Measurements from ENCODE around the gene LGMN. TPM values are rescaled to one million over a fixed set of nuclear protein-coding genes. Genes with fewer than 3 reads are reported as not detected.

Gene LGMN
- total and polyA plus RNA-seq, 2 of the 8 experiments (the other 6 are each of a cell fraction or from before 2014, with no cell fraction given), result 57.4 to 83.4 TPM

DNA sequence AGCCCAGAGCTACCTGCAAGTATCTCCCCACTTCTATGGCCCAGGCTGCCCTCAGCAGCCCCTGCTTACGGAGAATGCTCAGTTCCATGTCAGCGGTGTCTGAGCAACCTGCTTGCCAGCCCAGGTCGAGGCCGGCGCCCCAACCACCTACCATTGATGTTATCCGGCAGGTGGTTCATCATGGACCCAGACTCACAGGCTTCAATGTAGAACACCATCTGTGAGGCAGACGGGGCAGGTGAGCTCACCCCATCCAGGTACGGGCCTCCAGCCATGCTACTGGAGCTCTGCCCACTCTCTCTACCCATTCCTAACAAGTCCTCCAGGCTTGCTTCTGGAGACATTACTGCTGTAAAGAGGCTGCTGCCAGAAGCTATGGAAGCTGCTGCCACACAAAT is 35.8 kb downstream of the LGMN start (continued):
- TF ChIP-seq, protein P1, sequence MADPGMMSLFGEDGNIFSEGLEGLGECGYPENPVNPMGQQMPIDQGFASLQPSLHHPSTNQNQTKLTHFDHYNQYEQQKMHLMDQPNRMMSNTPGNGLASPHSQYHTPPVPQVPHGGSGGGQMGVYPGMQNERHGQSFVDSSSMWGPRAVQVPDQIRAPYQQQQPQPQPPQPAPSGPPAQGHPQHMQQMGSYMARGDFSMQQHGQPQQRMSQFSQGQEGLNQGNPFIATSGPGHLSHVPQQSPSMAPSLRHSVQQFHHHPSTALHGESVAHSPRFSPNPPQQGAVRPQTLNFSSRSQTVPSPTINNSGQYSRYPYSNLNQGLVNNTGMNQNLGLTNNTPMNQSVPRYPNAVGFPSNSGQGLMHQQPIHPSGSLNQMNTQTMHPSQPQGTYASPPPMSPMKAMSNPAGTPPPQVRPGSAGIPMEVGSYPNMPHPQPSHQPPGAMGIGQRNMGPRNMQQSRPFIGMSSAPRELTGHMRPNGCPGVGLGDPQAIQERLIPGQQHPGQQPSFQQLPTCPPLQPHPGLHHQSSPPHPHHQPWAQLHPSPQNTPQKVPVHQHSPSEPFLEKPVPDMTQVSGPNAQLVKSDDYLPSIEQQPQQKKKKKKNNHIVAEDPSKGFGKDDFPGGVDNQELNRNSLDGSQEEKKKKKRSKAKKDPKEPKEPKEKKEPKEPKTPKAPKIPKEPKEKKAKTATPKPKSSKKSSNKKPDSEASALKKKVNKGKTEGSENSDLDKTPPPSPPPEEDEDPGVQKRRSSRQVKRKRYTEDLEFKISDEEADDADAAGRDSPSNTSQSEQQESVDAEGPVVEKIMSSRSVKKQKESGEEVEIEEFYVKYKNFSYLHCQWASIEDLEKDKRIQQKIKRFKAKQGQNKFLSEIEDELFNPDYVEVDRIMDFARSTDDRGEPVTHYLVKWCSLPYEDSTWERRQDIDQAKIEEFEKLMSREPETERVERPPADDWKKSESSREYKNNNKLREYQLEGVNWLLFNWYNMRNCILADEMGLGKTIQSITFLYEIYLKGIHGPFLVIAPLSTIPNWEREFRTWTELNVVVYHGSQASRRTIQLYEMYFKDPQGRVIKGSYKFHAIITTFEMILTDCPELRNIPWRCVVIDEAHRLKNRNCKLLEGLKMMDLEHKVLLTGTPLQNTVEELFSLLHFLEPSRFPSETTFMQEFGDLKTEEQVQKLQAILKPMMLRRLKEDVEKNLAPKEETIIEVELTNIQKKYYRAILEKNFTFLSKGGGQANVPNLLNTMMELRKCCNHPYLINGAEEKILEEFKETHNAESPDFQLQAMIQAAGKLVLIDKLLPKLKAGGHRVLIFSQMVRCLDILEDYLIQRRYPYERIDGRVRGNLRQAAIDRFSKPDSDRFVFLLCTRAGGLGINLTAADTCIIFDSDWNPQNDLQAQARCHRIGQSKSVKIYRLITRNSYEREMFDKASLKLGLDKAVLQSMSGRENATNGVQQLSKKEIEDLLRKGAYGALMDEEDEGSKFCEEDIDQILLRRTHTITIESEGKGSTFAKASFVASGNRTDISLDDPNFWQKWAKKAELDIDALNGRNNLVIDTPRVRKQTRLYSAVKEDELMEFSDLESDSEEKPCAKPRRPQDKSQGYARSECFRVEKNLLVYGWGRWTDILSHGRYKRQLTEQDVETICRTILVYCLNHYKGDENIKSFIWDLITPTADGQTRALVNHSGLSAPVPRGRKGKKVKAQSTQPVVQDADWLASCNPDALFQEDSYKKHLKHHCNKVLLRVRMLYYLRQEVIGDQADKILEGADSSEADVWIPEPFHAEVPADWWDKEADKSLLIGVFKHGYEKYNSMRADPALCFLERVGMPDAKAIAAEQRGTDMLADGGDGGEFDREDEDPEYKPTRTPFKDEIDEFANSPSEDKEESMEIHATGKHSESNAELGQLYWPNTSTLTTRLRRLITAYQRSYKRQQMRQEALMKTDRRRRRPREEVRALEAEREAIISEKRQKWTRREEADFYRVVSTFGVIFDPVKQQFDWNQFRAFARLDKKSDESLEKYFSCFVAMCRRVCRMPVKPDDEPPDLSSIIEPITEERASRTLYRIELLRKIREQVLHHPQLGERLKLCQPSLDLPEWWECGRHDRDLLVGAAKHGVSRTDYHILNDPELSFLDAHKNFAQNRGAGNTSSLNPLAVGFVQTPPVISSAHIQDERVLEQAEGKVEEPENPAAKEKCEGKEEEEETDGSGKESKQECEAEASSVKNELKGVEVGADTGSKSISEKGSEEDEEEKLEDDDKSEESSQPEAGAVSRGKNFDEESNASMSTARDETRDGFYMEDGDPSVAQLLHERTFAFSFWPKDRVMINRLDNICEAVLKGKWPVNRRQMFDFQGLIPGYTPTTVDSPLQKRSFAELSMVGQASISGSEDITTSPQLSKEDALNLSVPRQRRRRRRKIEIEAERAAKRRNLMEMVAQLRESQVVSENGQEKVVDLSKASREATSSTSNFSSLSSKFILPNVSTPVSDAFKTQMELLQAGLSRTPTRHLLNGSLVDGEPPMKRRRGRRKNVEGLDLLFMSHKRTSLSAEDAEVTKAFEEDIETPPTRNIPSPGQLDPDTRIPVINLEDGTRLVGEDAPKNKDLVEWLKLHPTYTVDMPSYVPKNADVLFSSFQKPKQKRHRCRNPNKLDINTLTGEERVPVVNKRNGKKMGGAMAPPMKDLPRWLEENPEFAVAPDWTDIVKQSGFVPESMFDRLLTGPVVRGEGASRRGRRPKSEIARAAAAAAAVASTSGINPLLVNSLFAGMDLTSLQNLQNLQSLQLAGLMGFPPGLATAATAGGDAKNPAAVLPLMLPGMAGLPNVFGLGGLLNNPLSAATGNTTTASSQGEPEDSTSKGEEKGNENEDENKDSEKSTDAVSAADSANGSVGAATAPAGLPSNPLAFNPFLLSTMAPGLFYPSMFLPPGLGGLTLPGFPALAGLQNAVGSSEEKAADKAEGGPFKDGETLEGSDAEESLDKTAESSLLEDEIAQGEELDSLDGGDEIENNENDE (IDR thresholded peaks at IDR 0.05; ENCODE audit: insufficient replicate concordance, low read length), result no peak
- TF ChIP-seq POU5F1 (IDR thresholded peaks at IDR 0.05; ENCODE audit: low read depth, low read length) (no peak), BACH1 (IDR thresholded peaks at IDR 0.05; ENCODE audit: low read length) (no peak), SP1 (IDR thresholded peaks at IDR 0.05; ENCODE audit: low read depth, low read length) (no peak), EZH2 (IDR thresholded peaks at IDR 0.05; ENCODE audit: low read depth, low read length, severe bottlenecking) (no peak), HDAC2 (IDR thresholded peaks at IDR 0.05; ENCODE audit: borderline replicate concordance in 1 of 2, low read depth in 2 of 2, low read length in 2 of 2) (no peak), SP4 (IDR thresholded peaks at IDR 0.05; ENCODE audit: low read length) (no peak), SP2 (IDR thresholded peaks at IDR 0.05; ENCODE audit: low read length) (no peak), KDM5A (IDR thresholded peaks at IDR 0.05; ENCODE audit: low read length) (no peak), TCF12 (IDR thresholded peaks at IDR 0.05; ENCODE audit: low read depth, low read length) (no peak)

Measured in H1 (cell line).